MM.1S (cell line): Measurements from ENCODE around the gene TGFBI.

Experiments
- DNase-seq: peaks from one replicate; pipeline ENCODE4 v3.0.0-alpha.2; 2015
- H2AFZ ChIP-seq: fragments of 300-600 bp; sonication (generic); 2 replicates; pipeline ENCODE4 v1.6.0; 2016; ENCODE audit warnings: antibody characterized with exemption, low read length
- H3F3A ChIP-seq: fragments of 300-600 bp; sonication (generic); 2 replicates; pipeline ENCODE4 v1.6.1; 2016; ENCODE audit warnings: mild to moderate bottlenecking, antibody characterized with exemption, low read length, moderate library complexity, mixed read lengths; ENCODE audit not compliant: insufficient read depth
- H3K27ac ChIP-seq: fragments of 300-600 bp; sonication (generic); 2 replicates; pipeline ENCODE4 v1.5.1; 2016; ENCODE audit warnings: mild to moderate bottlenecking, low read length
- H3K27me3 ChIP-seq: fragments of 300-600 bp; sonication (generic); replicated peaks from 2 replicates; pipeline ENCODE4 v1.6.0; 2016; ENCODE audit warnings: low read length; ENCODE audit not compliant: insufficient read depth
- H3K36me3 ChIP-seq: fragments of 300-600 bp; sonication (generic); replicated peaks from 2 replicates; pipeline ENCODE4 v1.6.1; 2016; ENCODE audit warnings: mild to moderate bottlenecking, low read length, mixed read lengths; ENCODE audit not compliant: insufficient read depth
- H3K4me1 ChIP-seq: fragments of 300-600 bp; sonication (generic); 2 replicates; pipeline ENCODE4 v1.6.1; 2016; ENCODE audit warnings: low read length, mixed read lengths
- H3K4me2 ChIP-seq: fragments of 300-600 bp; sonication (generic); 2 replicates; pipeline ENCODE4 v1.6.0; 2016; ENCODE audit warnings: low read depth, low read length
- H3K4me3 ChIP-seq: fragments of 300-600 bp; sonication (generic); 2 replicates; pipeline ENCODE4 v1.5.1; 2016; ENCODE audit warnings: low read length, mixed read lengths
- H3K79me2 ChIP-seq: fragments of 300-600 bp; sonication (generic); 2 replicates; pipeline ENCODE4 v1.6.1; 2016; ENCODE audit warnings: mixed run types, low read length, mixed read lengths
- H3K9ac ChIP-seq: fragments of 300-600 bp; sonication (generic); 2 replicates; pipeline ENCODE4 v1.6.1; 2016; ENCODE audit warnings: low read length, mixed read lengths
- H3K9me2 ChIP-seq: fragments of 300-600 bp; sonication (generic); replicated peaks from 2 replicates; pipeline ENCODE4 v1.6.1; 2016; ENCODE audit warnings: mild to moderate bottlenecking, low read length, mixed read lengths; ENCODE audit not compliant: insufficient read depth
- H3K9me3 ChIP-seq: fragments of 300-600 bp; sonication (generic); replicated peaks from 2 replicates; pipeline ENCODE4 v1.6.1; 2016; ENCODE audit warnings: mild to moderate bottlenecking, low read length, mixed read lengths; ENCODE audit not compliant: insufficient read depth
- H4K20me1 ChIP-seq: fragments of 300-600 bp; sonication (generic); 2 replicates; pipeline ENCODE4 v1.6.1; 2016; ENCODE audit warnings: mild to moderate bottlenecking, low read length, moderate library complexity, mixed read lengths; ENCODE audit not compliant: insufficient read depth
- EZH2 ChIP-seq: fragments of 300-600 bp; sonication (generic); optimal IDR thresholded peaks from 2 replicates; pipeline ENCODE3; 2017; ENCODE audit warnings: low read depth, mild to moderate bottlenecking, antibody characterized with exemption, low read length, mixed read lengths
- EZH2phosphoT487 ChIP-seq: fragments of 300-600 bp; sonication (generic); IDR thresholded peaks from 2 replicates; pipeline ENCODE4 v1.6.1; 2018; ENCODE audit warnings: antibody characterized with exemption, low read length
- TF ChIP-seq, protein P1 (sequence below): fragments of 300-600 bp; sonication (generic); IDR thresholded peaks from 2 replicates; pipeline ENCODE4 v1.5.1; 2016; ENCODE audit warnings: antibody characterized with exemption, low read length, mixed read lengths

The TGFBI gene

GRCh38 chr5:136080113-136080482 is 51.3 kb downstream of the TGFBI start:
- H3F3A ChIP-seq = no peaks in the 10 kb centered on the region
- no peak for DNase-seq
- H3K4me1 ChIP-seq = no peaks in the 10 kb centered on the region
- TF ChIP-seq, protein P1, sequence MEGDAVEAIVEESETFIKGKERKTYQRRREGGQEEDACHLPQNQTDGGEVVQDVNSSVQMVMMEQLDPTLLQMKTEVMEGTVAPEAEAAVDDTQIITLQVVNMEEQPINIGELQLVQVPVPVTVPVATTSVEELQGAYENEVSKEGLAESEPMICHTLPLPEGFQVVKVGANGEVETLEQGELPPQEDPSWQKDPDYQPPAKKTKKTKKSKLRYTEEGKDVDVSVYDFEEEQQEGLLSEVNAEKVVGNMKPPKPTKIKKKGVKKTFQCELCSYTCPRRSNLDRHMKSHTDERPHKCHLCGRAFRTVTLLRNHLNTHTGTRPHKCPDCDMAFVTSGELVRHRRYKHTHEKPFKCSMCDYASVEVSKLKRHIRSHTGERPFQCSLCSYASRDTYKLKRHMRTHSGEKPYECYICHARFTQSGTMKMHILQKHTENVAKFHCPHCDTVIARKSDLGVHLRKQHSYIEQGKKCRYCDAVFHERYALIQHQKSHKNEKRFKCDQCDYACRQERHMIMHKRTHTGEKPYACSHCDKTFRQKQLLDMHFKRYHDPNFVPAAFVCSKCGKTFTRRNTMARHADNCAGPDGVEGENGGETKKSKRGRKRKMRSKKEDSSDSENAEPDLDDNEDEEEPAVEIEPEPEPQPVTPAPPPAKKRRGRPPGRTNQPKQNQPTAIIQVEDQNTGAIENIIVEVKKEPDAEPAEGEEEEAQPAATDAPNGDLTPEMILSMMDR = no peak
- TF ChIP-seq EZH2 = no peak
- TF ChIP-seq EZH2phosphoT487 = no peak
- H4K20me1 ChIP-seq = no peaks in the 10 kb centered on the region
- H3K27ac ChIP-seq = peak overlapping the region; percentile 20; the same call in 1 of the 2 replicates
- H3K4me2 ChIP-seq = peak overlapping the region; percentile 71
- H3K27me3 ChIP-seq = no peaks in the 10 kb centered on the region
- H3K79me2 ChIP-seq = no peaks in the 10 kb centered on the region
- H3K9me3 ChIP-seq = no peaks in the 10 kb centered on the region
- H3K4me3 ChIP-seq = peak overlapping the region; percentile 59
- H3K9ac ChIP-seq = peak overlapping the region; percentile 34; the same call in 1 of the 2 replicates
- H2AFZ ChIP-seq = peak overlapping the region; percentile 49
- H3K9me2 ChIP-seq = no peaks in the 10 kb centered on the region
- no peaks in the 10 kb centered on the region for H3K36me3 ChIP-seq

GRCh38 chr5:136080483-136081216 is 51.9 kb downstream of the TGFBI start:
- Histone ChIP-seq H3K9ac (peak overlapping the region; percentile 76), H3K4me2 (peak overlapping the region; percentile 71), H3F3A (no peaks in the 10 kb centered on the region), H3K4me3 (peak overlapping the region; percentile 59), H4K20me1 (no peaks in the 10 kb centered on the region), H3K79me2 (no peaks in the 10 kb centered on the region), H3K4me1 (no peaks in the 10 kb centered on the region), H3K9me3 (no peaks in the 10 kb centered on the region), H3K27me3 (no peaks in the 10 kb centered on the region), H3K27ac (peak overlapping the region; percentile 46; the same call in 1 of the 2 replicates), H3K9me2 (no peaks in the 10 kb centered on the region), H3K36me3 (no peaks in the 10 kb centered on the region), H2AFZ (peak overlapping the region; percentile 49)
- TF ChIP-seq, protein P1 = no peak
- TF ChIP-seq EZH2 (no peak), EZH2phosphoT487 (no peak)
- peak; percentile 85 for DNase-seq

GRCh38 chr5:136081217-136081591 is 52.4 kb downstream of the TGFBI start:
- TF ChIP-seq EZH2phosphoT487 = no peak
- TF ChIP-seq, protein P1 = no peak
- TF ChIP-seq EZH2 = no peak
- Histone ChIP-seq H3K36me3 (no peaks in the 10 kb centered on the region), H3K9ac (peak overlapping the region; percentile 76), H4K20me1 (no peaks in the 10 kb centered on the region), H3K4me3 (no peak overlapping the region), H3F3A (no peaks in the 10 kb centered on the region), H3K4me2 (peak overlapping the region; percentile 58), H3K27ac (peak overlapping the region; percentile 46; the same call in 1 of the 2 replicates), H3K4me1 (no peaks in the 10 kb centered on the region), H3K9me3 (no peaks in the 10 kb centered on the region), H2AFZ (peak overlapping the region; percentile 22; the same call in 1 of the 2 replicates), H3K9me2 (no peaks in the 10 kb centered on the region), H3K27me3 (no peaks in the 10 kb centered on the region), H3K79me2 (no peaks in the 10 kb centered on the region)
- DNase-seq = no peak
